Neural cell (in vitro differentiated cells): ENCODE measurements around the gene TLN1.

Experiments
- CTCF ChIP-seq: fragments of 450-650 bp; IDR thresholded peaks from 2 replicates; pipeline ENCODE4 v1.5.1; 2014; ENCODE audit warnings: antibody characterized with exemption, mild to moderate bottlenecking, moderate library complexity; ENCODE audit not compliant: poor library complexity, severe bottlenecking
- EP300 ChIP-seq: fragments of 450-650 bp; conservative IDR thresholded peaks from 2 replicates; pipeline ENCODE4 v1.6.1; 2014; ENCODE audit warnings: antibody characterized with exemption, mild to moderate bottlenecking, moderate library complexity; ENCODE audit not compliant: poor library complexity, severe bottlenecking
- EZH2 ChIP-seq: fragments of 200-600, 300-800 bp; shearing (Covaris generic), sonication (generic); IDR thresholded peaks from 2 replicates; pipeline ENCODE4 v1.6.1; 2014; ENCODE audit warnings: antibody characterized with exemption, low read length, borderline replicate concordance, mild to moderate bottlenecking; ENCODE audit not compliant: insufficient read depth, poor library complexity, severe bottlenecking
- MXI1 ChIP-seq: fragments of 450-650 bp; conservative IDR thresholded peaks from 2 replicates; pipeline ENCODE4 v1.6.1; 2014; ENCODE audit warnings: antibody characterized with exemption, mild to moderate bottlenecking; ENCODE audit not compliant: poor library complexity, severe bottlenecking
- POLR2AphosphoS5 ChIP-seq: IDR thresholded peaks from 2 replicates; pipeline ENCODE4 v1.6.1; 2012
- RAD21 ChIP-seq: fragments of 450-650 bp; conservative IDR thresholded peaks from 2 replicates; pipeline ENCODE4 v1.6.1; 2014; ENCODE audit warnings: antibody characterized with exemption, mild to moderate bottlenecking, moderate library complexity
- REST ChIP-seq: IDR thresholded peaks from 2 replicates; pipeline ENCODE4 v1.6.1; 2012; ENCODE audit warnings: borderline replicate concordance
- SMC3 ChIP-seq: fragments of 450-650 bp; conservative IDR thresholded peaks from 2 replicates; pipeline ENCODE4 v1.6.1; 2014; ENCODE audit warnings: antibody characterized with exemption, mild to moderate bottlenecking, moderate library complexity; ENCODE audit not compliant: poor library complexity
- TAF1 ChIP-seq: IDR thresholded peaks from 2 replicates; pipeline ENCODE4 v1.6.1; 2012; ENCODE audit warnings: low read depth

- TF ChIP-seq CTCF (peak; percentile 96), EP300 (peak; percentile 54), RAD21 (peak; percentile 75), POLR2AphosphoS5 (peak; percentile 83), SMC3 (peak; percentile 72), EZH2 (no peak), REST (peak; percentile 66), TAF1 (peak; percentile 34), MXI1 (no peak)
Measured at GRCh38 chr9:35658137-35658967, 73.6 kb downstream of the TLN1 start, which contains the start of gene CCDC107.
